CD1c-positive myeloid dendritic cell (primary cell): ENCODE results near the gene TMTC1.

Experiments
- DNase-seq: peaks from one replicate; pipeline ENCODE4 v3.0.0-alpha.2; 2016; ENCODE audit errors: extremely low spot score

TMTC1 gene

DNA sequence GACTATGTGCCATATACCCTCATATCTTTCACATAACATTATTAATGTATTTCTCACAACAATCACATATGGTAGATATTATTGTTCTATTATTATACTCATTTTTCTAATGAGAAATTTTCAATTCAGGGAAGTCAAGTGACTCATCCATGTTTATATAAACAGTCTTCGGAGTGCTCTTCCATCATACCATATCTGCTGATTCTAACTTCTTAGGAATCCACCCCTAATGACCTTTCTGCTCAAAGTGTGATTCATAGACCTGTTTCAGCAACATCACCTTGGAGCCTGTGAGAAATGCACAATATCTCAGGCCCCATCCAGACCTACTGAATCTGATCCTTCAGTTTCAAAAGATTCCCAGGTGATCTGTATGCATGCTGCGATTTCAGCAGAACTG lies 246.4 kb downstream of the TMTC1 start:
- DNase-seq: no peak

DNA sequence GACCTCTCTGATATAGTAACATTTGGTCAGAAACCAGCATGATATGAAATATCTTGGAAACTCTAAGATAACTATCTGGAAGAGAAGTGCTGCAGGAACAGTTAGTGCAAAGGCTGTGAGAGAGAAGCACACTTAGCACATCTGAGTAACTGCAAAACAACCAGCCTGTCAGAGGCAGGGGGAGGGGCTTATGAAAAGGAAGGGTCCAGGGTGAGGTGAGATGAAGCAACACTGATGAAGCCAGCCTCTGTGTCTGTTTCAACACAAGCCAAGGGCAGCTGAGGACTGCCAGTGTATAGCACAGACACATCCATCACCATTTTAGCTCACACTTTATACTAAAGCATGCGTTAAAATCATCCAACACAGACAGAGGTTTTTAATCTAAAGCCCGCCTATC lies 248.8 kb downstream of the TMTC1 start:
- no peak for DNase-seq

DNA sequence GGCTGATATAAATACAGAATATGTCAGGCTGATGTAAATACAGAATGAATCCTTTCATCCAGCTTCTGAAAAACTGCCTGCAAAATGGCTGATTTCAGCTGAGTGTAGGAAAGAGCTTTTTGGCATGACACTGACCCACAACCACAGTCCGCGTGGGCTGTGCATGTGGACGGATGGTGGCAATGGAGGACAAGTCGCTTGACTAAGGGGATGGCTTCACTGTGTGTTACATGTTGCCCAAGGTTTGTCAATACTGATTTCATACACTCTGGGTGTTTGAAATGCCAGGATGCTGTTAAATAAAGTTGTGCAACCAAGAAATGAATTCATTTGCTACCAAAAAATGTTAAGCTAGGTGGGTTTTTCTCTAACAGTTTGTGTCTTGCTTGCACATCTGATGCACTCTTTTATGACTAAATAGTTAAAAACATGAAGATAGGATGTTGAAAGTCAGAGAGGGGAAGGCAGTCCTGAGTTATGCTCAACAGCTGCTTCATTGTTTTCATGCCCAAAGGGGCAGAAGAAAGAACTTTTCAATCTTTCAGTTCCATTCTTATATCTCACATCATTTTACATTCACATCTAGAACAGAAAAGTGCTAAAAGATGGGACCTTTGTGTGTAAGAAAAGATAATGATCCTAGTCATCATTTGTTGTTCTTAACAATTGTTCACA lies 249.8 kb downstream of the TMTC1 start:
- no peak for DNase-seq

DNA sequence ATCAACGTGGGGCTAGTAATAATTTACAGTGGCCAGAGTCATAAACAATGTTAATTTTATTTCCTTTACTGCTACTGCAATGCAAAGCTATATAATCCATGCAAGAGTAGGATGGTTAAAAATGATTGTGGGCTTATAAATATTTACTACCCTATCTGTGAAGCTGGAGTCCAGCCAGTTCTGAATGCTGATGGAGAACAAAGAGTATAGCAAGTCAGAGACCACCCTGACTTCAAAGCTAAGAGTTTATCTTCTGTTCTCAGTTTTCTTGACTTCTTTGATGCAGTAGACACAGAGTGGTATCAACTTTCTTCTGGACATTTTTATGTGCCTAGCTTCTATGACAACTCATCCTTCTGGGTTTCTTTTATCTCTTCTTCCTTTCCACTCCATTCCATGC lies 252.3 kb downstream of the TMTC1 start:
- DNase-seq: no peak

DNA sequence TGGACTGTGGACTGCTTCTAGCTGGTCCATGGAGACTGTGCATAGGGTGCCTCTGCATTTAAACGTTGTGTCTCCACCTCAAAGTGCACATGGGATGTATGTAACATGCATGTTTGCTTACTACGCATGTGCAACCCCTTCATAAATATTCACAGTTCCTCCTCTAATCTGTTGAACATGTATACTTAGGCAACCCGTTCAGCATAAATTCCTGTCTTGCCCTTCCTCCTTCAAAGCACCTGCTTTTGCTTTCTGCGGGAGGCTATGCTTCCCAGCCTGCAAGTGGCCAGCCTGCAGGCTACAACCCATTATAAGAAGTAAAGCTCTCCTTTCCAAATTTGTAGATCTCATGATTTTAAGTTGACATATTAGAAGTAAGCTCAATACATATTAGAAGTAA lies 253.3 kb downstream of the TMTC1 start:
- no peak for DNase-seq

DNA sequence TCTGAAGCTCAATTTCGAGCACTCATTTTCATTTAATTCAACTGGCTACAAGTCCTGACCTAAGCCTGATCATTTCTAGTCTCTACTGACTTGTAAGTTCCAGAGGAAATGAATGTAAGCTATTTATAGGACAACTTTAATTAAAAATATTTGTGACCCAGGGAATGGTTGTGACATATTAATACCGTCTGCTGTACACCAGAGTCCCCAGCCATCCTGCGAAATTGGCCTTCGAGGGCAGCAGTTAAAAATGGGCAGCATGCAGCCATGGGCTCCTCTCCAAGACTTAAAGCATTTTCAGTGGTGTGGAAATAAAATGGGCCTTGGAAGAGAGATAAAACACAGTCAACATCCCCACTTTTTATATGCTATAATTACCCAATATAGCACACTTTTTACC lies 255.6 kb downstream of the TMTC1 start:
- no peak for DNase-seq

DNA sequence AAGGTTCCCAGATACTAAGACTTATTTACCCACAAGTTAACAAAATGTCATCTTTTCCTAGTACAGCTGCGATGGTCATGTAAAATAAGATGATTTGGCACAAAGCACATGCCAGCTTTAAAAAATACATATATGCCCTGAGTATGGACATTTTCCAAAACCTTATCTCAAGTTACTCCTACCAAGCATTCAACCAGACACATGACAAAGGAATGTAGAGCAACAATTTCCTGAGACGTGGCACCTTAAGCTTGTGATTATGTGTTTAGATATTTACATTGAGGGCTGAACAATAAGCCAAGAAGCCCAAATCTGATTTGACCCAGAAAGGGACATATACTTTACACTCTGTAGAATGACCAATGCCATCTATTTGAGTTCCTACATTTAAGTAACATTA lies 261.8 kb downstream of the TMTC1 start:
- no peak for DNase-seq

DNA sequence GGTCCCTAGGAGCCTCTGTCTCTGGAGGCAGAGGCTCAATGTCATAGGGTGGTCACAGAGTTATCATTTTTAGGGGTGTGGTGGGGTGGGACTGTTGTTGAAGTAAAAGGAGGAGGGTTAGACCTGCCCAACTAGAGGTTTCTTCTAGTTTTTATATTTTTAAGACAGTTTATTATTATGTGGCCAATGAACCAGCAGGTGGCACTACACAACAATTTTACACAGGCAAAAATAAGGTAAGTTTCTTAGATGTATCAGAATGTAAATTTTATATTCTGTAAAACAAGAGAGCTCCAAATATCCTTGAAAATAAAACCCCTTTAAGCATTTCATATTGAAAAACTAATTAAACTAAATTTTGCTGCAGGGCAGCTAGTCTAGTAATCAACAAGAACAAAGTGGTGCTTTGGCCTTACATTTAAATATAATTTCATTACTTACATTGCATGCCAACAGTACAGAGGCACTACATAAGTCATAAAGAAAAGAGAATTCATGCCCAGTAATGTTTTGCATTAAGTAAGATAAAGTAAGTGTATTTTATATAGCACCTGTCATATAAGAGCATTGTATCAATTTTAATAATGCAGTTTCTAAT lies 264.1 kb downstream of the TMTC1 start:
- peak; percentile 43 for DNase-seq

DNA sequence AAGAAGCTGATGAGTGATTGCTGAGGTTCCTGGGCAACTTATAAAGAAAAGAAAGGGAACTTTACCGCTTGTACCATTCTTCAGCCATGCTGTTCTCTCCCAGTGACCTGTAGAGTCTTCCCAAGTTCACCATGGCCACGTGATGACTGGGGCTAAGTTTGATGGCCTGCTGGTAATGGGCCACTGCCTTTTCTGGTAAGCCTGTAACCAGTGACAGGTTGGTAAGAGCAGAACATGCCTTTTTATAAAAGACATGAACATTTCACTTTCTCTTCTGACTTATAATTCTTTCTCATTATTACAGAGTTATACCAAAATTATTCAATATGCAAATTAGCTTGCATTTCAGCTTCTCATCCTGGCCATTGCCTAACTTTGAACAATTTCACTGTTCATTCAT lies 265.3 kb downstream of the TMTC1 start:
- no peak for DNase-seq

DNA sequence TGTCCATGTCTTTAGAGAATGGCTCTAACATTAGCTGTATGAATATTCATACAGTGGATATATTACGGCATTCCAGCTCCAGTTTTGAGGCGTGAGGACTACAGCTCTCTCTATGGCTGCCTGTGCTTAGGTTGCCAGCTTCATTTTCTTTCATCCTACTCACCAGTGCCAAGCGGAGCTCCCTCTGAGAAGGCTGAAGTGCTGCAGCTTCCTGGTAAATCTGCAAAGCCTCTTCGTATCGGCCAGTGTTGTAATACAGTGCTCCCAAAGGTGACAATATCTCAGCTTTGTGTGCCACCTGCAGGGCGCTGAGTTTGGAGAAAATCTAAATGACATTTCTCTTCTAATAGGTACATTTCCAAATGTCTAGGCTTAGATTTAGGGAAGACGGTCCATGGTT lies 266.5 kb downstream of the TMTC1 start:
- DNase-seq: no peak

DNA sequence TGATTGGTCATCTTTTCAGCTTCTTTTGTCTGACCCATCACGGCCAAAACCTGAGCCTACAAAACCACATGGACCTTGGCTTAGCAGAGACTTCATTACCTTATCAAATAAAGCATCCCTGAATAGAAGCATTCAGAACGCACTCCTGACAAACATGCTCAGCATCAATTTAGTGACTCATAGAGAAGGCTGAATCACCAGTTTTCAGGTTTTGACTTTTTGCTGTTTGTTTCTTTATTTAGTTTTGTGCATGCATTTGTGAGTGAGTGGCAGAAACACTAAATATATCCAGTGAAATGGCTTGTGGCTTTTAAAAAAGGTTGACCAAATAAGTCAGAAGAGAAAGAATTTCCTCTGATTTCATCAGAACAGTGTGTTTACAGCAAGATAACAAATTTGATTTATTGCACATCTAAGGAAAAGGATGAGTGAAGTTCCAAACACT lies 267.3 kb downstream of the TMTC1 start:
- DNase-seq: no peak

DNA sequence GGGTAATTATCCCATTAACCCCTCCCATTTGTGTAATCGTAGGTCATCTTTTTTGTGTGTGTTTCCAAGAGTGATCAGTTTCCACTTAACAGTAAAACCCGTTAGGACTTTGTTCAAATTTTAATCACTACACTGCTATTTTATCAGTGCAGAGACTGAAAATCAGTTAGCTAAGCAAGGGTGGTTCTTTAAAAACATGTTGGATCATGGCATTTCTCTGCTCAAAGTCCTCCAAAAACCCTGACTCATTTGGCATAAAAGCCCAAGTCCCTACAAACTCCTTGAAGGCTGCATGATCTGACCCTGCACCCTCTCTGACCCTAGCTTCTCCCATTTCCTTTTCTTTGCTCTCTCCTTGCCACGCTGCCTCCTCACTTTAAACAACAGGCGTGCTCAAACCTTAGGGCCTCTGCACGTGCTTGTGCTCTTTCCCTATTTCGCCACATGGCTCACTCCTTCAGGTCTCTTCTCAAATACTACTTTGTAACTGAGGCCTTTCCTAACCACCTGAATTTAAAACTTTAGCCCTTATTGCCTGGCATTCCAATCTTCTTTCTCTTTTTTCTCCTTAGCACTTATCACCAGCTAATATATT lies 273.1 kb downstream of the TMTC1 start:
- DNase-seq: no peak

DNA sequence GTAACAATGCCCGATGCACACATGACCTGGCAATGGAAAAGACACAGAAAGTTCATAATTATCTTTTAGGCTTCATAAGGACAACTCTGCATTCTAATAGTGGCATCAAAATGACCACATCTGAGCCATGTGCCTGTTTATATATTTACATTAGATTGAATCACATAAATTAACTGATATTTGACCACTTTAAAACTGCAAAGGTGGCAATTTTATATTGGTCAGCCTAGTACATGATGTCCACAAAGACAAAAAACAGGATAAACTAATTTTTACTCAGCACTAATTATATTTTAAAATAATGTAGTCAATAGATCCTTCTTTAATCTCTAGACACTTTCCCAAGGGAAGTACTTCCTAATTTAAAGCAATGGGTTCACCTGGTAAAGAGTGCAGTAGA lies 274.2 kb downstream of the TMTC1 start:
- DNase-seq: no peak

DNA sequence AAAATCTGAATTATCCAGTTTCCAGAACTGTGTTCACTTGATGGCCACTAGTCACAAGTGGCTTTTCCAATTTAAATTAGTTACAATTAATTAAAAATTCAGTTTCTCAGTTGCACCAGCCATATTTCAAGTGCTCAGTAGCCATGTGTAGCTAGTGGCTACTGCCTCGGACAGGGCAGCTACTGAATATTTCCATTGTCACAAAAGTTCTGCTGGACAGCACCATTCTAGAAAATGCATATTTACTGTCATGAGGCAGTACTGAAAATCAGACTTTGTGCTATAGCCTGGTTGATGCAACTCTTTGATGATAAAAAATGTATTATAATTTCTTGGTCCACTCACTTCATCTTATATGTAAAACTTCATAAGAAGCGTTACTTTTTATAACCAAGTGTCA lies 274.8 kb downstream of the TMTC1 start:
- DNase-seq: no peak

DNA sequence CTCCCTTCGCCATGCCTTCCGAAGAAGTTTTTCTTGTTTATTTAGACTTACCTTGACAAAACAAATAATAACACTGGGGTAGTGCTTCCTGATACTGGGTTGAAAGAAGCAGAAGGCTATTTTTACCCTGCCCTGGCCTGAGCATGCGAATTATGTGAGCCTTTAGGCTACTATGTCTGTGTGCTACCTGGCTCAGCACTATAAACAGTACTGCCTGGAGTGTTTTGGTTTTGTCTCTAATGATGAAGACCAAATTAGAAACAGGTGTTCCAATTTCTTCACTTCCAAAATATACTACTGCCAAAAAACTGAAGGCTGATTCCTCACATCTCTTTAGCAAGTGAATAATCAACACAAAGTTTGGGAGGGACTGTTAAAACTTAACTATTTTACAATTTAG lies 278.6 kb downstream of the TMTC1 start:
- DNase-seq: no peak

DNA sequence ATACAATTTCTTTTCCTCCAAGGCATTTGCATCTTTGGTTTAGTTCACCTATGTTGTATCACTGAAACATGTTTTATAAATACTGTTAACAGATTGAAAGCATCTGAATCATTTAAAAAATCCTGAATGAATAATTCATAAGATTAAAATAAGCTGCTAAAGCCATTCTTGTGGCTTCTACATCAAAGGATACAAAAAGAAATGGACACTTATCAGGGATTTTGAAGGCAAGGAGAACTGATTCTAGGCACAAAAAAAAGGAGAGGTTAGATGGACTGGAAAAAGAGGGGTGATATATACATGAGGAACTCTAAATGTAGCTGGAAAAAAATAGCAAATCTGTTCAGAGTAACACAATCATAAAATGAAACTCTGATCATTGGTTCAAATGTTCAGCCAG lies 280.5 kb downstream of the TMTC1 start:
- DNase-seq: no peak

DNA sequence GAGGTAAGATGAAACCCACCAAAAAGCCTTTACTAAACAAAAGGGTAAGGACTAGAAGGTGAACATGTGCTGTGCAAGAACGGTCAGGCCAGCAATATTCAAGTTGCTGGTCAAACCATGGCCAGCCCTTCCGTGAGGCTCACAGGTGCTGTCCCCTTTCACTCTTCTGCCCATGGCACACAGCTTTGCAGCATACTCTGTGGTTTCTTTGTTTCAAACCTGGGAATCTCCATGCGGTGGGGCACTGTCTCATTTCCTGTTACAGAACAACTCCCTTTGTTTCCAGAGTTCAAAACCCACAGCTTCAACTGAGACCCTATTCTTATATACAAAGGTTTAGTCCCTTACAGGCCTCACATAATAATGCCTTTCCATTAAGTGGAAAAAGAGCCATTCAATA lies 284.5 kb downstream of the TMTC1 start:
- no peak for DNase-seq

DNA sequence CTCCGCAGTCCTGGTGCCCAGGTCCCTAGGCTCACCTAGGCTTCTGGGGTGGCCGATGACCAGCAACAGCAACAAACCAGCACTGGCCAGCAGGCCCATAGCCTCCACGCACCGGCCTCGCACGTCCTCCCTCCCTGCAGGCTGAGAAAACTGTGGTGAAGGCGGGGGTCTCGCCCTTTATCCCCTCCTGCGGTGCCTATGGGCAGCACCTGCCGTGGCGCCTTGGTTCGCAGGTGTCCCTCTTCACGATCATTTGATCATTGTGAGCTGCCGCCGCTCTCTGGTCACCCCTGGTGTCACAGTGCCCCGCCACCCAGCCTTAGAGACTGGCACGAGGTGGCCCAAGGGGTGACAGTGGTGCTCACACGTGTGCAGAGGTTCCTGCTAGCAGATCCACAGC lies 286.2 kb downstream of the TMTC1 start, which contains the start of gene OVCH1:
TSS of gene OVCH1 (minus strand) at position 99 of the 400 bp plus-strand sequence. CDS start at position 99, 0 bp downstream.
- DNase-seq: no peak

DNA sequence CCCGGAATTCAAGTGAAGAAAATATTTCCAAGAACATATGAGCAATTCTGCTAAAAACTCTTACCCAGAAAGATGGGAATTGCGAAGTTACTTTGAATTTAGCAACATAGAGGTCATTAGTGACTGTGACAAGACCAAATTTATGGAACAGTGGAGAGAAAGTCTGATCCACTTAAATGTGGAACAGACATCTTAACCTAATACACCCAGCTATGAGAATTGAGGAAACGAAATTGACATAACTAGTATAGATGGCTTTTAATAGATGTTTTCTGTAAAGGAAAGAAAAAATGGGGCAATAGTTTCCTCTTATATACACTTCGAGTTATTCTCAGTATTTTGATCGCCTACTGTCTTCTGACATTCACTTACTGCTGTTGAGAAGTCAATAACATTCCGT lies 290.9 kb downstream of the TMTC1 start:
- peak; percentile 20 for DNase-seq

DNA sequence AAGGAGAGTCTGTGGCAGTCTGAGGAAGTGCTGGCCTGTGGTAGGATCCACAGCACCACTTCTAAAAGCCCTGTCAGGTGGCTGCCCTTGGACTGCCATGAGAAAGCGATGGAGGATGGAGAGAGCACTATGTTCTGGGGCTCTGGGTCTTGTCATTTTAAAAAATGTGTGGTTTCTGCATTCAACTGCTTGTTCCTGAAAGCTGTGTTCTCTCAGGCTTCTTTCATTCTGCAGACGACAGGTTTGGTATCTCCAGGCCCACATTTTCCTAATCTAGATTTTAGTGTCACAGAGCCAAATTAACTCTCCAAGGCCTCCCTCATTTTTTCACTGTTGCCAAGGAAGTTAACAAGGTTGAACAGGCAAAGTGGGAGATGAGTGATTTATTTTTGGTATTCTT lies 296.8 kb downstream of the TMTC1 start:
- no peak for DNase-seq

DNA sequence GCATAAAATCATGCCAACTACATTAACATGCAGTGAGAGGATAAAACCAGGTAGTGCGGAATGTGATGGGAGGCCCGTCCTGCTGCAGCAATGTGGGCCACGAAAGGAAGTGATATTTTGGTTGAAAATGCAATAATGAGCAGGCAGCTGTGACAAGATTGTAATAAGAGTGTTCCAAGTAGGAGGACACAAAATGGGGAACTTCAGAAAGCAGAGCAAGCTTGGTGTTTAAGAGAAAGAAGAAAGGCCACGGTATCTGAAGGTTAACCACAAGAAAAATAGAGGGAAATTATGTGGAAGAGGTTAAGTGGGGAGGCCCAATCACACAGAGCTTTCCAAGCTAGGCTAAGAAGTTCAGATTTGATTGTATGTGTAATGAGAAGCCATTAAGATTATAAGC lies 320.5 kb downstream of the TMTC1 start:
- DNase-seq: no peak

DNA sequence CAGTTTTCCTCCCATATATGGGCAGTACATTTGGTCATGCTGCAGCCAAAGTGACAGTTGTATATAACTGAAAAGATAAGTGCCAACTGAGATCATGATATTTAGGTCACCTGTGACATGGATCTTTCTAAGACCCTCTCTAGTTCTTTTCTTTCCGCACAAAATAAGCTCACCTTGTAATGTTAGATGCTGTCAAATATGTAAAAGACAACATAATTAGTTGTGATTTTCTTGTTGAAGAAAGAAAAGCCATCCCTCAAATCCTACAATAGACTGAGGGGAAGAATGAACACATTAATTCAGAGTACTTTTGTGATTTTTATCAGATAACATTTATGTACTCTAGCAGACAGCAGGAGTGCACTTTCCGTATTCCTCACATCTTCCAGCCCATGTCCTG lies 323.7 kb downstream of the TMTC1 start:
- DNase-seq: no peak

DNA sequence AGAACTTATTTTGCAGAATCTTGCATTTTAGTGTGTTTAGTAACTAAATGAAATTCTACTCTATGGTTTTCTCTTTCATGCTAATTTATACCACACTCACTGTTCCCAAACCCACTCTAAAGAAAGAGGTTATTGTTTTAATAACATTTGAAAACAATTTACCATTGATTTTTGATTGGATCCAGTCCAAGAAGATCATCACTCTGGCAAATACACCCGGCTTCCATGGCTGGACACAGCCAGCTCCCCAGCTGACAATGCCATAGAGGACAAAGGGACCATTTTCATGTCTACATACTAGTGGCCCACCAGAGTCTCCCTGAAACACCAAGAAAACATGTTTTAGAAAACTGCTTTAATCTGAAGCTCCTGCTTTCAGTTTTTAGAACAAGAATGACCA lies 328.7 kb downstream of the TMTC1 start:
- DNase-seq: no peak

DNA sequence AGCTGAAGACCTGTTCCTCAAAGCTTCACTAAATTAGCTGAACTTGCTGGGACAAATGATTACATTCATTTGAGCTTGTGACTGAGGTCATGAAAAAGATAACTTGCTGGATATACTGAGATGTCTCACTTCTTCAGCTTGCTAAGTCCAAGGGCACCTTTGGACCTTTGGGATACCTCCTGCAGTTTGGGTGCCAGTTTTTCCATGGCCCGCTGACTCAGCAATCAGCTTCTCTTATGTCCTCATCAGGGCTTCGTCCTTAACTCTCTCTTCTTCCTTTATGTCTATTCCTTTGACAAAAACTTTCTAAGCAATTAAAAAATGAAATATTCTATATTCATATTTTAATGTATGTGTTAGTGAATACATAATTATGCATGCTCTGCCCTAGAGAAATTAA lies 331.9 kb downstream of the TMTC1 start:
- DNase-seq: no peak
